PC-9 (cell line): ENCODE results near the gene DFFA.

Experiments
- CTCF ChIP-seq: fragments of 200-600 bp; sonication (generic); conservative IDR thresholded peaks from 2 replicates; pipeline ENCODE4 v1.6.1; 2017; ENCODE audit warnings: mixed run types, antibody characterized with exemption, mild to moderate bottlenecking, moderate library complexity
- EZH2 ChIP-seq: fragments of 200-600 bp; sonication (generic); IDR thresholded peaks from 2 replicates; pipeline ENCODE4 v1.8.0; 2017; ENCODE audit warnings: antibody characterized with exemption, low read depth

DNA sequence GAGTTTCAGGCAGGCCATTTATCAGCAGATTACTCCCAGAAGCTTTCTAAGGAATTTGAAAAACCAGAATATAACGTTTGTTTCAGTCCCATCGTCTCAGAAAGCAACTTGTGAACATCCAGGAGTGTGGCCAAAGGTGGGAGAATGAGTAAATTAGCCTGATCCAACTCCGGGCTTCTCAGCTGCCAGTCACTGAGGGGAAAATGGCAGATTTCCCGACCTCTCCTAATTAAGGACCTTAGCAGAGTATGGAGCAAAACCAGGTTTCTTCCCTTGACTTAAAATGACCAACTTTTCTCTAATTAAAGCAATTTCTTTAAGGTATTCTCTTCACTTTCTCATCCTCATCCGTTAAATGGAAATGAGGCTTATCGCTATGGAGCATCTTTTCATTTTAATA, 21.5 kb downstream of the DFFA start:
- TF ChIP-seq CTCF, result no peak
- no peak for TF ChIP-seq EZH2
